ENCODE data around the gene TNXB. TPM values are rescaled to one million over a fixed set of nuclear protein-coding genes. Genes with fewer than 3 reads are reported as not detected.
"Not testable (repeated sequence)": the region's sequence is repeated elsewhere in the genome, so short reads cannot be mapped to it uniquely, and the experiment has no call there.

TNXB gene
- total RNA-seq, 2 donors from 2014 or later, result 138 to 210 TPM

DNA sequence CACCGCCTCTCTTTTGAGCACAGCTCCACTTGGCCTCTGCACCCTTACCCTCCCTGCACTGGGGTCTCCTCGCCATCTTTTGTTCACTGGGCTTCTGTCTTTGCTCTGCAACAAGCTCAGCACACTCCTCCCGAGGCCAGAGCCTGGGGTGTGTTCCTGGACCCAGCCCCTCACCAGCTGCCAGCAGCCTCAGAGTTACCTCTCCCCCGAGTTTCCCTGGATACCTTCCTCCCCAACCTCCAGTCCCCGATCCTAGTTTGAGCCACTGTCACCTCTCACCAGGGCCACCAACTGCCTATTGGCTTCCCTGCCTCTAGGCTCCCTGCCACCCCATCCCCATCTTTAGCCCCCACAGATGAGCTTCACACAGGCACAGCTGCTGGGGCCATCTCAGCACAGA, 58.6 kb downstream of the TNXB start:
- peaks cover 0 to 28% of the 10 kb centered on the region in 2 donors for H3K4me1 ChIP-seq
- H3K36me3 ChIP-seq, result peaks cover 8% of the 10 kb centered on the region
- no peak overlapping the region for H3K27ac ChIP-seq
- no peaks in the 10 kb centered on the region for H3K9me3 ChIP-seq
- no peaks in the 10 kb centered on the region for H3K27me3 ChIP-seq
- TF ChIP-seq, protein P1, sequence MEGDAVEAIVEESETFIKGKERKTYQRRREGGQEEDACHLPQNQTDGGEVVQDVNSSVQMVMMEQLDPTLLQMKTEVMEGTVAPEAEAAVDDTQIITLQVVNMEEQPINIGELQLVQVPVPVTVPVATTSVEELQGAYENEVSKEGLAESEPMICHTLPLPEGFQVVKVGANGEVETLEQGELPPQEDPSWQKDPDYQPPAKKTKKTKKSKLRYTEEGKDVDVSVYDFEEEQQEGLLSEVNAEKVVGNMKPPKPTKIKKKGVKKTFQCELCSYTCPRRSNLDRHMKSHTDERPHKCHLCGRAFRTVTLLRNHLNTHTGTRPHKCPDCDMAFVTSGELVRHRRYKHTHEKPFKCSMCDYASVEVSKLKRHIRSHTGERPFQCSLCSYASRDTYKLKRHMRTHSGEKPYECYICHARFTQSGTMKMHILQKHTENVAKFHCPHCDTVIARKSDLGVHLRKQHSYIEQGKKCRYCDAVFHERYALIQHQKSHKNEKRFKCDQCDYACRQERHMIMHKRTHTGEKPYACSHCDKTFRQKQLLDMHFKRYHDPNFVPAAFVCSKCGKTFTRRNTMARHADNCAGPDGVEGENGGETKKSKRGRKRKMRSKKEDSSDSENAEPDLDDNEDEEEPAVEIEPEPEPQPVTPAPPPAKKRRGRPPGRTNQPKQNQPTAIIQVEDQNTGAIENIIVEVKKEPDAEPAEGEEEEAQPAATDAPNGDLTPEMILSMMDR (IDR thresholded peaks at IDR 0.05), result no peak
- DNase-seq (ENCODE audit: low spot score), result no peak
- no peak overlapping the region for H3K4me3 ChIP-seq

DNA sequence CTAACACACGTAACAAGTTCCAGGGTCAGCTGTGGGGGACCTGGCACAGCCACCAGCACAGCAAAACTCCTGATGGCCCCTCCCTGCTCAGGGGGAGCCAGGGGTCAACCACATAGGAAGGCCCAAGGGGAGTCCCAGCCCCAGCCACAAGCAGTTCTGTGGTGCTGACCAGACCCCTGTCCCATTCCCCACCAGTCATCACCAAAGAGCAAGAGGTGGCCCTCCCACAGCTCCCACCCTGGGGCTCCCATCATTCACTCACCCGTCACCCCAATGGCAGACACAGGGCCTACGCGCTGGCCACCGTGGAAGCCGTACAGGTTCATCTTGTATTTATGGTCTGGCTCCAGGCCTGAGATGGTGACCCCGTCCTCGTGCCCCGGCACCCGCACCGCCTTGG, 59.4 kb downstream of the TNXB start:
- not testable (repeated sequence) for H3K9me3 ChIP-seq; H3K27me3 ChIP-seq; H3K36me3 ChIP-seq; H3K27ac ChIP-seq; H3K4me3 ChIP-seq; DNase-seq (ENCODE audit: low spot score)
- H3K4me1 ChIP-seq, result peaks cover 0 to 28% of the 10 kb centered on the region in 2 donors

DNA sequence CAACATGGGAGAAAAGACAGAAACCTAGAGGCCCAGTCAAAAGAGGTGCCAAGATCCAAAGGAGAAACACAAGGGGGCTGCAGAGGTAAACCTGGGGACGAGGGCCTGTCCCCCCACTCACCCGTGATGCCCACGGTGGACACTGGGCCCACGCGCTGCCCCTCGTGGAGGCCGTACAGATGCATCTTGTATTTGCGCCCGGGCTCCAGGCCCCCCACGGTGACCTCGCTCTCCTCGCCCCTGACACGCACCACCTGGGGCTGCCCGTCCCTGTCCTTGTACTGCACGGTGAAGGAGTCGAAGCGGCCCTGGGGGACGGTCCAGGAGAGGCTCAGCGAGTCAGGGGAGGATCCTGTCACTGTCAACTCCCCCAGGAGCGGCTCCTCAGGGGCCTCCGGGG, 60.0 kb downstream of the TNXB start:
- H3K4me1 ChIP-seq, result peaks cover 0 to 28% of the 10 kb centered on the region in 2 donors
- H3K27me3 ChIP-seq; H3K4me3 ChIP-seq; H3K9me3 ChIP-seq; H3K36me3 ChIP-seq; DNase-seq (ENCODE audit: low spot score): not testable (repeated sequence)
- H3K27ac ChIP-seq, result peak overlapping the region in 1 of 2 donors; percentile 90

DNA sequence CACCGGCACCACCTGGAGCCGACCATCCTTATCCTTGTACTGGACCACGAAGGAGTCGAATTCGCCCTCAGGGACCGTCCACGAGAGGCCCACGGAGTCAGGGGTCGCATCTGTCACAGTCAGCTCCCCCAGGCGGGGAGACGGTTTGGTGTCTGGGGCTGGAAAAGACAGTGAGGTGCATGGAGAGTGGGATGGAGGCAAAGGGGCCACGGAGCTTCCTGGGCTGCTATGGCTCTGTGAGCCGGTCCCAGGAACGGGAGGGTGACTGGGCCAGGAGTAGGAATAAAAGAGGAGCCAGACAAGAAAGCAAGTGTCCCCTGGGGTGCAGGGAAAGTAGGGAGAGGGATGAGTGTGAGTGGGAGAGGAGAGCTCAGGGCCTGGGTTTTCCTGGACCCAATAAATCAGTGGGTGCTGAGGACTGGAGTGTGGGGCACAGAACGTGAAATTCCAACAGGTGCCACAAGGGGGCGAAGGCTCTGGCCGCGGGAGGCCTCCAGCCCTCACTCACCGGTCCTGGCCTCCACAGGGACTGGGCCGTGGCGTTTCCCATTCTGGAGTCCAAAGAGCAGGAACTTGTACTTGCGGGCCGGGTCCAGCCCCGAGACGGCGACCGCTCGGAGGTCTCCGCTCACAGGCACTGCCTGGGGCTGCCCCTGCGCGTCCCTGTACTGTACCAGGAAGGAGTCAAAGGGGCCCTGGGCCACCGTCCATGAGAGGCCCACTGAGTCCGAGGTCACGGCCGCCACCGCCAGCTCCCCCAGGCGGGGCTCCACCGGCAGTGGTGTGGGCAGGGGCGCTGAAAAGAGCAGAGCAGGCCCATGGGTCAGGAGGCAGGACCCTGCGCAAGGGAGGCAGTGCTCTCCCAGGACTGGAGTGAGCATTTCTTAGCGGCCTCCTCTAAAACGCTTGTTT, 61.0 kb downstream of the TNXB start:
- H3K4me1 ChIP-seq, result peaks cover 0 to 28% of the 10 kb centered on the region in 2 donors
- TF ChIP-seq, protein P1 (IDR thresholded peaks at IDR 0.05), result peak; percentile 80 to 88
- no peaks in the 10 kb centered on the region for H3K27me3 ChIP-seq
- DNase-seq (ENCODE audit: low spot score), result peak; percentile 86
- H3K9me3 ChIP-seq, result no peaks in the 10 kb centered on the region
- no peak overlapping the region for H3K4me3 ChIP-seq
- H3K27ac ChIP-seq, result peak overlapping the region; percentile 79 to 90
- no peaks in the 10 kb centered on the region for H3K36me3 ChIP-seq

DNA sequence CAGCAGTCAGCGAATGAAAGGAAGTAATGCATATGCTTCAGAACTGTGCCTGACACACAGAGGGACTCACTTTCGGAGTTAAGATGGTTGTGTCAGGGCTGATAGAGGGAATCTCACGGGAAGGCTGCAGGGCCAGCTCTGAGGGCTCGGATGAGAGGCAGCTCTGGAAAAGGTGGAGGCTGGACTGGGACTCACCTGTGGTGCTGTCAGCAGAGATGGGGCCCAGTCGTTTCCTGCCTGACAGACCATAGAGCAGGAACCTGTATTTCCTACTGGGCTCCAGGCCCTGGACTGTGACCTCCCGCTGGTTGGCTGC, 61.6 kb downstream of the TNXB start:
- Histone ChIP-seq H3K27me3 (no peaks in the 10 kb centered on the region), H3K36me3 (no peaks in the 10 kb centered on the region), H3K27ac (peak overlapping the region; percentile 79 to 90), H3K9me3 (no peaks in the 10 kb centered on the region), H3K4me3 (no peak overlapping the region), H3K4me1 (peaks cover 0 to 28% of the 10 kb centered on the region in 2 donors)
- DNase-seq (ENCODE audit: low spot score), result no peak
- TF ChIP-seq, protein P1 (IDR thresholded peaks at IDR 0.05), result no peak

DNA sequence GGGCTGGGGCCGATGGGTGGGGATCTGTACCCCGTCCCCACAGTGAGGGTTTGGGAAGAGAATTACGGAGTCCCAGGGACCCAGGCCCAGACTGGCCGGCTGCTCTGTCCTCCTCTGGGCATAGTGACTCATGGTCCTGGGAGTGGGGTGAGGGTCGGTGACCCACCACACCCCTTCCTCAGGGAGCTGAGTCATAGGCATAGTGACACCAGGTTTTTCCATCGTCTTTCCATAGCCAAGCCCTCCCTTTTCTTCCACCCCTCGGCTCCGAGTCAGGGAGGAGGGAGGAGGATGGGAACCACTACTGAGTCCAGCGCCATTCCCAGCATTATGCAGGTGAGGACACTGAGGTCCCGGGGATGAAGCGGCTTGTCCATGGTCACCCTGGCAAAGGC, 62.1 kb downstream of the TNXB start:
- Histone ChIP-seq H3K27ac (peak overlapping the region; percentile 79 to 90), H3K9me3 (no peaks in the 10 kb centered on the region), H3K4me3 (no peak overlapping the region), H3K4me1 (peaks cover 0 to 28% of the 10 kb centered on the region in 2 donors), H3K27me3 (no peaks in the 10 kb centered on the region), H3K36me3 (no peaks in the 10 kb centered on the region)
- DNase-seq (ENCODE audit: low spot score), result peak; percentile 92
- TF ChIP-seq, protein P1 (IDR thresholded peaks at IDR 0.05), result no peak
